VCaP (cell line): Measurements from ENCODE around the gene SOX13.

ENCODE experiments used
- H3K27ac ChIP-seq: fragments of 450-650 bp; 2 replicates; pipeline ENCODE4 v1.5.1; 2017
- TF ChIP-seq, protein P1 (sequence below): fragments of 450-650 bp; conservative IDR thresholded peaks from 2 replicates; pipeline ENCODE4 v1.5.1; 2017; ENCODE audit warnings: mild to moderate bottlenecking, moderate library complexity

The SOX13 gene

GRCh38 chr1:204167730-204168129 lies 94.8 kb downstream of the SOX13 start:
- no peak overlapping the region for H3K27ac ChIP-seq
- TF ChIP-seq, protein P1, sequence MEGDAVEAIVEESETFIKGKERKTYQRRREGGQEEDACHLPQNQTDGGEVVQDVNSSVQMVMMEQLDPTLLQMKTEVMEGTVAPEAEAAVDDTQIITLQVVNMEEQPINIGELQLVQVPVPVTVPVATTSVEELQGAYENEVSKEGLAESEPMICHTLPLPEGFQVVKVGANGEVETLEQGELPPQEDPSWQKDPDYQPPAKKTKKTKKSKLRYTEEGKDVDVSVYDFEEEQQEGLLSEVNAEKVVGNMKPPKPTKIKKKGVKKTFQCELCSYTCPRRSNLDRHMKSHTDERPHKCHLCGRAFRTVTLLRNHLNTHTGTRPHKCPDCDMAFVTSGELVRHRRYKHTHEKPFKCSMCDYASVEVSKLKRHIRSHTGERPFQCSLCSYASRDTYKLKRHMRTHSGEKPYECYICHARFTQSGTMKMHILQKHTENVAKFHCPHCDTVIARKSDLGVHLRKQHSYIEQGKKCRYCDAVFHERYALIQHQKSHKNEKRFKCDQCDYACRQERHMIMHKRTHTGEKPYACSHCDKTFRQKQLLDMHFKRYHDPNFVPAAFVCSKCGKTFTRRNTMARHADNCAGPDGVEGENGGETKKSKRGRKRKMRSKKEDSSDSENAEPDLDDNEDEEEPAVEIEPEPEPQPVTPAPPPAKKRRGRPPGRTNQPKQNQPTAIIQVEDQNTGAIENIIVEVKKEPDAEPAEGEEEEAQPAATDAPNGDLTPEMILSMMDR: no peak

DNA sequence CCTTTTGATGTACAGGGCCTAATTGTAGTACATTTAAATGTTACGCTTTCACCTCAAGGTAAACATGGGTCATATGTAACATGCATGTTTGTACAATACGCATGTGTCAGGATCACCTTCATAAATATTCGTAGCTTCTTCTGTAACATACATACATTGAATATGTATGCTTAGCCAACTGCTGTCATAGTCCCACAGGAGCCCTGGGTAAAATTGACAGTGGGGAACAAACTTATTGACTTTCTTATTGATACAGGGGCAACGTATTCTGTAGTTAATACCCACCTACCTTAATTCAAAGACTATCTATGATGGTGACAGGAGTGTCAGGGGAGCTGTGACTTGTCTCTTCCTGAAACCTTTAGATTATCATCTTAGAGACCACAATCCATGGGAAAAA lies 96.9 kb downstream of the SOX13 start:
- no peak overlapping the region for H3K27ac ChIP-seq
- TF ChIP-seq, protein P1: no peak

DNA sequence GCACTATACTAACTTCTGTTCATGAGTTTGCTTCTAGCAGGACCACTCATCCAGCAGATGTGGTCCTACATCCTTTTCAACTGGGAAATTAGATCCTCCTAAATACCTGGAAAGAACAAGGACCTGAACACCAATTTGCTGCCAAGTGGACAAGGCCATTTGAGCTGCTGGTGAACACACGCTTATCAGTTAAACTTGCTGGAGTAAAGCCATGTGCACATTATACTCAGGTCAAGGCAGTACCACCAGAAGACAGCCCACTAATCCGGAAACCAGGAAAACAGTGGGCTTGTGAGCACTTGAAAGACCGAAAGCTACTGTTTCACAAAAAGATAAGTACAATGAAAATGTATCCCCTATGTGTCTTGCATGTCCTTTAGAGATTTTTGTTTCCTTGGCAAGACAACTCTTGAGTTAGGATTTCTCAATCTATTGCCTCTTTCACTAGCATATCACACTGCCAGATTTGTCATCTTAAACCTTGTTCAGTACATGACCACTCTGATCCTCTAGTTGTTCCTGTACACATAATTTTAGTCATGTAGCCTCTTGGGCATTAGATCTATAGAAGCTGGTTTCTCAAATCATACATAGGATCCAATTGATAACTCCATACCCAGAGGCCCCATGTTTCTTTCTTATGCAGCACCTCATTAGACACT lies 97.7 kb downstream of the SOX13 start:
- TF ChIP-seq, protein P1: no peak
- H3K27ac ChIP-seq: no peak overlapping the region

- TF ChIP-seq, protein P1: no peak
- no peak overlapping the region for H3K27ac ChIP-seq
Observed at GRCh38 chr1:204171751-204172178, 98.8 kb downstream of the SOX13 start.

DNA sequence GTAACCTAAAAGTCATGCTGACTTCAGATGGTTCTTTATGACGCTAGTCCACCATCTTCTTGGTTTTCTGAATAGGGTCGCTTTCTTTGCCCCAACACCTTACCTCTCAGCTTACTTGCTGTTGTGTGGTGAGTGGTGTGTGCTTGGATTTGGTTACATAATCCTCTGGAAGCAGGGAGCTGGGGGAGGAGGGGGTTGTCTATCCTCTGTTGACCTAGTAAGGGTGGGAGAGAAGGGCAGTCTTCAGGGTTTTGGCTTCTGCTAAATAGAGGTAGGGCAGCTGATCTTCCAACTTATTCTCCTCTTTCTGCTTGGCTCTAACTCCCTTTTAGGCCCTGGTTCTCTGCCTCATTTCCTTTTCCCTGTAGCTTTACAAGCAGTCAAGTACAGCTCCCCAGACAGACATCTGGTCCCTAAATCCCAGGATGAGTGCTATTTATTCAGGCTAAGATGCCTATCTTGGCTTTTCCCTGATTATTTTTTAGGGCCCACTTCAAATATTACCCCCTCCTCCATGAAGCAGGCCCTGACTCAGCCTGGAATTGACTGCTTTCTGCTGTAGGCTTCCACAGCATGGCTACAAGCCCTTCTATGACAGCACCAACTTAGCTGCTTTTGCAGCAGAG lies 99.6 kb downstream of the SOX13 start:
- H3K27ac ChIP-seq: no peak overlapping the region
- TF ChIP-seq, protein P1: no peak

DNA sequence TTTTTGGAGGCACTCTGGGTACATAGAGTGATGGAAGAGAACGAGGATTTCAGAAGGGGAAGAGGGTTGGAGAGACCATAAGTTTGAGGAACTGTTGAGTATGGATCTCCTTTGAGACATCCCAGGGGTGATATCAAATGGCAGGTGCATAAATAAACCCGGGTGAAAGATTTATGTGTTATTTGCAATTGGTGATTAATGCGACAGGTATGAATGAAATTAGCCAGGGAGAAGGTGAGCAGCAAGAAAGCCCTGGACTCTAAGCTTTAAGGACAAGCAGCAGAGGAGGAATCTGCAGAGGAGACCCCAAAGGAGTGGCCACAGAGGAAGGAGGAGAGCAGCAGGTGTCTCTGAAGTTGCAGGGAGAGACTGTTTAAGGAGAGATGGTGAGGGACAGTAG lies 102.0 kb downstream of the SOX13 start:
- H3K27ac ChIP-seq: no peak overlapping the region
- TF ChIP-seq, protein P1: no peak

- TF ChIP-seq, protein P1: no peak
- no peak overlapping the region for H3K27ac ChIP-seq
Observed at GRCh38 chr1:204176049-204176448, 103.1 kb downstream of the SOX13 start.
